ENCODE measurements around the gene KIF1B.

DNA sequence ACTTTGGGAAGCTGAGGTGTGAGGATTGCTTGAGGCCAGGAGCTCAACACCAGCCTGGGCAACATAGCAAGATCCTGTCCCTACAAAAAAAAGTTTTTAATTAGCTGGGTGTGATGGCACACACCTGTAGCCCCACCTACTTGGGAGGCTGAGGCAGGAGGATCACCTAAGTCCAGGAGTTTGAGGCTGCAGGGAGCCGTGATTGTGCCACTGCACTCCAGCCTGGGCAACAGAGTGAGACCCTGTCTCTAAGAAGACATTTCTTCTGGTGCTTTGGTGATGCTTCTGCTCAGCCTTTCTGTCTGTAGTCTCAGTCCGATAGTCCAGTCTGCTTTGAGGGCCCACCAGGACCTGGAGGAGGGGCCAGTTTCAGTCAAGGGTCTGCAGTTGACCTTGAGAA is 196.8 kb downstream of the KIF1B start:
- TF ChIP-seq POLR2AphosphoS5 (IDR thresholded peaks at IDR 0.05): no peak
- TF ChIP-seq, protein P1, sequence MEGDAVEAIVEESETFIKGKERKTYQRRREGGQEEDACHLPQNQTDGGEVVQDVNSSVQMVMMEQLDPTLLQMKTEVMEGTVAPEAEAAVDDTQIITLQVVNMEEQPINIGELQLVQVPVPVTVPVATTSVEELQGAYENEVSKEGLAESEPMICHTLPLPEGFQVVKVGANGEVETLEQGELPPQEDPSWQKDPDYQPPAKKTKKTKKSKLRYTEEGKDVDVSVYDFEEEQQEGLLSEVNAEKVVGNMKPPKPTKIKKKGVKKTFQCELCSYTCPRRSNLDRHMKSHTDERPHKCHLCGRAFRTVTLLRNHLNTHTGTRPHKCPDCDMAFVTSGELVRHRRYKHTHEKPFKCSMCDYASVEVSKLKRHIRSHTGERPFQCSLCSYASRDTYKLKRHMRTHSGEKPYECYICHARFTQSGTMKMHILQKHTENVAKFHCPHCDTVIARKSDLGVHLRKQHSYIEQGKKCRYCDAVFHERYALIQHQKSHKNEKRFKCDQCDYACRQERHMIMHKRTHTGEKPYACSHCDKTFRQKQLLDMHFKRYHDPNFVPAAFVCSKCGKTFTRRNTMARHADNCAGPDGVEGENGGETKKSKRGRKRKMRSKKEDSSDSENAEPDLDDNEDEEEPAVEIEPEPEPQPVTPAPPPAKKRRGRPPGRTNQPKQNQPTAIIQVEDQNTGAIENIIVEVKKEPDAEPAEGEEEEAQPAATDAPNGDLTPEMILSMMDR (IDR thresholded peaks at IDR 0.05): no peak
- no peak for TF ChIP-seq POLR2A (IDR thresholded peaks at IDR 0.05)

All from sigmoid colon (tissue), 4 donors.